Karpas-422 (cell line): ENCODE data around the gene CCDC152. TPM values are rescaled to one million over a fixed set of nuclear protein-coding genes. Genes with fewer than 3 reads are reported as not detected.
A peak's percentile ranks its signal among the peaks of the same experiment; 100 is the strongest.

Source experiments
- DNase-seq: peaks from one replicate; pipeline ENCODE4 v3.0.0-alpha.2; 2015
- H2AFZ ChIP-seq: fragments of 200-600 bp; sonication (generic); 2 replicates; pipeline ENCODE4 v1.6.1; 2014; ENCODE audit warnings: antibody characterized with exemption, low read length, mixed read lengths
- H3K27ac ChIP-seq: fragments of 200-600 bp; sonication (generic); 2 replicates; pipeline ENCODE4 v1.5.1; 2014; ENCODE audit warnings: mild to moderate bottlenecking, low read length, moderate library complexity
- H3K27me3 ChIP-seq: fragments of 200-600 bp; sonication (generic); 2 replicates; pipeline ENCODE4 v1.6.1; 2014; ENCODE audit warnings: low read length, mixed read lengths
- H3K36me3 ChIP-seq: fragments of 200-600 bp; sonication (generic); 2 replicates; pipeline ENCODE4 v1.6.1; 2014; ENCODE audit warnings: low read length, mixed read lengths; ENCODE audit not compliant: insufficient read depth
- H3K4me1 ChIP-seq: fragments of 200-600 bp; sonication (generic); 2 replicates; pipeline ENCODE4 v1.6.1; 2014; ENCODE audit warnings: mild to moderate bottlenecking, low read length, mixed read lengths
- H3K4me2 ChIP-seq: fragments of 200-600 bp; sonication (generic); 2 replicates; pipeline ENCODE4 v1.6.1; 2014; ENCODE audit warnings: low read length, low read depth, mild to moderate bottlenecking; ENCODE audit not compliant: poor library complexity, severe bottlenecking
- H3K4me3 ChIP-seq: fragments of 200-600 bp; sonication (generic); 2 replicates; pipeline ENCODE4 v1.5.1; 2014; ENCODE audit warnings: mild to moderate bottlenecking, antibody characterized with exemption, low read length, mixed read lengths
- H3K79me2 ChIP-seq: fragments of 200-600 bp; sonication (generic); 2 replicates; pipeline ENCODE4 v1.6.1; 2014; ENCODE audit warnings: mild to moderate bottlenecking, low read length, mixed read lengths
- H3K9ac ChIP-seq: fragments of 200-600 bp; sonication (generic); 2 replicates; pipeline ENCODE4 v1.6.0; 2014; ENCODE audit warnings: low read length
- H3K9me2 ChIP-seq: fragments of 200-600 bp; sonication (generic), shearing (Covaris generic); replicated peaks from 2 replicates; pipeline ENCODE4 v1.6.0; 2014; ENCODE audit warnings: mild to moderate bottlenecking, low read length, moderate library complexity; ENCODE audit not compliant: insufficient read depth
- H3K9me3 ChIP-seq: fragments of 300-700, 200-600 bp; sonication (generic); 2 replicates; pipeline ENCODE4 v1.6.1; 2014; ENCODE audit warnings: low read length, mixed read lengths
- H4K20me1 ChIP-seq: fragments of 200-600 bp; sonication (generic); 2 replicates; pipeline ENCODE4 v1.6.1; 2014; ENCODE audit warnings: mild to moderate bottlenecking, antibody characterized with exemption, low read length, low read depth; ENCODE audit not compliant: insufficient read depth
- total RNA-seq: library from RNA; depleted of rRNA; stranded (reverse); fragments of >200 nt; shearing (Covaris generic); gene quantifications from 2 replicates; pipeline ENCODE4 v1.2.3, GENCODE V29; 2014; ENCODE audit warnings: low replicate concordance

The CCDC152 gene
- total RNA-seq, 1 experiment from 2014 or later, result 20.8 TPM

GRCh38 chr5:42745426-42745825 lies 11.2 kb upstream of the CCDC152 start:
- Histone ChIP-seq H3K79me2 (no peaks in the 10 kb centered on the region), H3K9me2 (no peaks in the 10 kb centered on the region), H3K36me3 (no peaks in the 10 kb centered on the region), H3K9ac (no peak overlapping the region), H2AFZ (no peak overlapping the region), H3K27me3 (no peaks in the 10 kb centered on the region; the same call in 1 of the 2 replicates), H3K27ac (no peak overlapping the region), H4K20me1 (no peaks in the 10 kb centered on the region), H3K4me1 (no peaks in the 10 kb centered on the region), H3K4me2 (no peak overlapping the region), H3K9me3 (no peaks in the 10 kb centered on the region), H3K4me3 (no peak overlapping the region)
- peak; percentile 54 for DNase-seq

GRCh38 chr5:42745856-42746255 lies 10.8 kb upstream of the CCDC152 start:
- Histone ChIP-seq H3K4me2 (no peak overlapping the region), H4K20me1 (no peaks in the 10 kb centered on the region), H3K4me1 (no peaks in the 10 kb centered on the region), H2AFZ (no peak overlapping the region), H3K79me2 (no peaks in the 10 kb centered on the region), H3K27me3 (no peaks in the 10 kb centered on the region; the same call in 1 of the 2 replicates), H3K9ac (no peak overlapping the region), H3K9me2 (no peaks in the 10 kb centered on the region), H3K36me3 (no peaks in the 10 kb centered on the region), H3K9me3 (no peaks in the 10 kb centered on the region), H3K27ac (no peak overlapping the region), H3K4me3 (no peak overlapping the region)
- DNase-seq, result no peak

GRCh38 chr5:42749020-42749419 lies 7.6 kb upstream of the CCDC152 start:
- H3K79me2 ChIP-seq, result no peaks in the 10 kb centered on the region
- H3K4me3 ChIP-seq, result no peak overlapping the region
- H3K4me1 ChIP-seq, result no peaks in the 10 kb centered on the region
- H3K9me2 ChIP-seq, result no peaks in the 10 kb centered on the region
- no peaks in the 10 kb centered on the region; the same call in 1 of the 2 replicates for H3K27me3 ChIP-seq
- no peaks in the 10 kb centered on the region for H3K9me3 ChIP-seq
- H4K20me1 ChIP-seq, result no peaks in the 10 kb centered on the region
- H3K36me3 ChIP-seq, result no peaks in the 10 kb centered on the region
- H2AFZ ChIP-seq, result no peak overlapping the region
- no peak for DNase-seq
- no peak overlapping the region for H3K27ac ChIP-seq
- H3K9ac ChIP-seq, result no peak overlapping the region
- H3K4me2 ChIP-seq, result no peak overlapping the region

- Histone ChIP-seq H3K4me2 (no peak overlapping the region), H3K27me3 (no peaks in the 10 kb centered on the region; the same call in 1 of the 2 replicates), H3K9me2 (no peaks in the 10 kb centered on the region), H2AFZ (no peak overlapping the region), H3K36me3 (no peaks in the 10 kb centered on the region), H3K79me2 (no peaks in the 10 kb centered on the region), H3K4me1 (no peaks in the 10 kb centered on the region), H3K4me3 (no peak overlapping the region), H4K20me1 (no peaks in the 10 kb centered on the region), H3K9ac (no peak overlapping the region), H3K9me3 (no peaks in the 10 kb centered on the region), H3K27ac (no peak overlapping the region)
- DNase-seq, result no peak
Observed at GRCh38 chr5:42750507-42750906, 6.1 kb upstream of the CCDC152 start.

GRCh38 chr5:42751044-42751443 lies 5.6 kb upstream of the CCDC152 start:
- H3K9ac ChIP-seq, result no peak overlapping the region
- H3K79me2 ChIP-seq, result no peaks in the 10 kb centered on the region
- no peaks in the 10 kb centered on the region; the same call in 1 of the 2 replicates for H3K27me3 ChIP-seq
- H3K36me3 ChIP-seq, result no peaks in the 10 kb centered on the region
- H3K9me3 ChIP-seq, result no peaks in the 10 kb centered on the region
- H2AFZ ChIP-seq, result no peak overlapping the region
- H3K4me1 ChIP-seq, result no peaks in the 10 kb centered on the region
- DNase-seq, result no peak
- no peaks in the 10 kb centered on the region for H3K9me2 ChIP-seq
- H3K4me2 ChIP-seq, result no peak overlapping the region
- no peaks in the 10 kb centered on the region for H4K20me1 ChIP-seq
- H3K4me3 ChIP-seq, result no peak overlapping the region
- H3K27ac ChIP-seq, result no peak overlapping the region

GRCh38 chr5:42753099-42753498 lies 3.5 kb upstream of the CCDC152 start:
- H4K20me1 ChIP-seq, result no peaks in the 10 kb centered on the region

GRCh38 chr5:42759456-42759855 lies 2.8 kb downstream of the CCDC152 start:
- Histone ChIP-seq H4K20me1 (no peaks in the 10 kb centered on the region), H3K9ac (no peak overlapping the region), H3K9me2 (no peaks in the 10 kb centered on the region), H3K79me2 (peaks cover 22% of the 10 kb centered on the region), H3K4me1 (peaks cover 14% of the 10 kb centered on the region), H3K36me3 (no peaks in the 10 kb centered on the region), H2AFZ (no peak overlapping the region), H3K27ac (no peak overlapping the region), H3K4me3 (no peak overlapping the region), H3K9me3 (no peaks in the 10 kb centered on the region), H3K4me2 (no peak overlapping the region), H3K27me3 (no peaks in the 10 kb centered on the region)
- no peak for DNase-seq

More at GRCh38 chr5:42753099-42753498, 3.5 kb upstream of the CCDC152 start:
- H3K4me2 ChIP-seq, result no peak overlapping the region
- H3K9me3 ChIP-seq, result no peaks in the 10 kb centered on the region
- peaks cover 13% of the 10 kb centered on the region for H3K79me2 ChIP-seq
- H3K4me1 ChIP-seq, result peaks cover 10% of the 10 kb centered on the region
- no peak overlapping the region for H3K27ac ChIP-seq
- no peak overlapping the region for H3K4me3 ChIP-seq
- H3K27me3 ChIP-seq, result no peaks in the 10 kb centered on the region; the same call in 1 of the 2 replicates
- DNase-seq, result no peak
- no peaks in the 10 kb centered on the region for H3K36me3 ChIP-seq
- no peak overlapping the region for H3K9ac ChIP-seq
- no peak overlapping the region for H2AFZ ChIP-seq
- H3K9me2 ChIP-seq, result no peaks in the 10 kb centered on the region

- peaks cover 14% of the 10 kb centered on the region for H3K4me1 ChIP-seq
- no peak overlapping the region for H3K27ac ChIP-seq
- no peak overlapping the region for H2AFZ ChIP-seq
- no peaks in the 10 kb centered on the region for H4K20me1 ChIP-seq
- no peak overlapping the region for H3K4me2 ChIP-seq
- no peaks in the 10 kb centered on the region for H3K36me3 ChIP-seq
- H3K79me2 ChIP-seq, result peaks cover 22% of the 10 kb centered on the region
- no peaks in the 10 kb centered on the region for H3K9me2 ChIP-seq
- H3K27me3 ChIP-seq, result no peaks in the 10 kb centered on the region
- no peaks in the 10 kb centered on the region for H3K9me3 ChIP-seq
- H3K9ac ChIP-seq, result no peak overlapping the region
- no peak overlapping the region for H3K4me3 ChIP-seq
- no peak for DNase-seq
Observed at GRCh38 chr5:42760426-42760825, 3.8 kb downstream of the CCDC152 start.

GRCh38 chr5:42761791-42762190 lies 5.2 kb downstream of the CCDC152 start:
- no peak for DNase-seq
- H3K36me3 ChIP-seq, result no peaks in the 10 kb centered on the region
- H3K79me2 ChIP-seq, result peaks cover 21% of the 10 kb centered on the region
- H3K4me2 ChIP-seq, result no peak overlapping the region
- no peak overlapping the region for H2AFZ ChIP-seq
- no peaks in the 10 kb centered on the region for H3K9me2 ChIP-seq
- H3K27ac ChIP-seq, result no peak overlapping the region
- no peaks in the 10 kb centered on the region for H4K20me1 ChIP-seq
- H3K4me3 ChIP-seq, result no peak overlapping the region
- H3K9me3 ChIP-seq, result no peaks in the 10 kb centered on the region
- peaks cover 11% of the 10 kb centered on the region for H3K4me1 ChIP-seq
- H3K27me3 ChIP-seq, result no peaks in the 10 kb centered on the region
- no peak overlapping the region for H3K9ac ChIP-seq
